ENCODE data around the gene BANK1. TPM values are rescaled to one million over a fixed set of nuclear protein-coding genes. Genes with fewer than 3 reads are reported as not detected.

Gene BANK1
- total and polyA plus RNA-seq, 2 donors (not counting 1 experiment from before 2014, with no cell fraction given): 353 to 354 TPM

DNA sequence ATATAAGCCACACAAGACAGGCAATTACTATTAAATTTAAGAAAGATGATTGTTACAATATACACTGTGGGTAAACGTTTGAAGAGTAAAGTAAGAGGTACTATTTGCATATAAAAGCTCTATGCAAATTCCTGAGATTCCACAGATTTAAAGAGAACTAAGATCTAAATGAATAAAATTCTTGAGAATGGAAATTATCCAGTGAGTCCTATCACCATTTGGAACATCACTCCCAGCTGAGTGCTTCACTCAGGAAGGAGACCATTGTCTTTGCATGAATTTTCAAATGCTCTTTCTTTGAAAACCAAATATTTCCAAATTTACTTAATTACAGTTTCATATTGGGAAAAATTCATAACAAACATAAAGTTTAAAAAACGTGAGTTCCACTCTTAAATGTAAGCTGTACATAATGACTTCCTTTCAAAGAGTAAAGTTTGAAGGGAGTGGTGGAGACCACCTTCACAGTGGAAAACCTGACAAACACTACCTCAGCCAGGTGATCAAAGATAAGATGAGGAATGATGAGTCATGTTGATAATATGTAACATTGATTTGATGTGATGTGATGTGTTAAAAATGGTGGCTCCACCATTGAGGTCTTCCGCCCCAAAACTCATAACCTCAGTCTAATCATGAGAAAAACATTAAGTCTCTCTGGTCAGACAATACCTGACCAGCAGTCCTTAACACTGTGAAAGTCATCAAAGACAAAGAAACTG, 159.9 kb downstream of the BANK1 start:
- ATAC-seq (ENCODE audit: low read depth): no peak
- Mint-ChIP-seq H3K27ac (peak overlapping the region; percentile 80), H3K4me3 (no peak overlapping the region)

DNA sequence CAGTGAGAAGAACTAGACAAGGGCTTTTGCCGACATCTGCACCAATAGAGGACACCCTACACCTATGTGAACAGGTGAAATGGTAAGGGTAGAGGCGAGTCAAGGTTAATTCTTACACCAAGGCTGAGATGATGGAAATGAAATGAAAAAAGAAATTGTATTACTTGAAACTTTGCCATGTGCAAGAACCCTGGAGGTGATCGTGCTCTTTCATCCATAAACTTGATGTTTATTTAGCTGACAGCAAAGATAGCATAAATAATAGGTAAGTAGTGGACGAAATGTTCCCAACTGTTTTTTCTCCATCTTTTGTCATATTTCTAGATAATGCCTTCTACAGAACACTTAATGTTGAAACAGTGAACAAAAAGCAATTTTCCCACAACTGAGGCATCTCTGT, 162.5 kb downstream of the BANK1 start:
- Mint-ChIP-seq H3K4me3 (no peak overlapping the region), H3K4me1 (peaks cover 48% of the 10 kb centered on the region), H3K27ac (peak overlapping the region; percentile 21), H3K27me3 (no peaks in the 10 kb centered on the region), H3K9me3 (ENCODE audit: insufficient read depth) (no peaks in the 10 kb centered on the region)
- Histone ChIP-seq H3K9ac (ENCODE audit: low read length) (no peak overlapping the region), H3K4me3 (ENCODE audit: control extremely low read depth in 1 of 5, extremely low read depth in 1 of 5, insufficient read depth in 1 of 5, low read depth in 2 of 5, low read length in 4 of 5) (no peak overlapping the region), H3K36me3 (replicated peaks in 1 of 2; ENCODE audit: control extremely low read depth in 1 of 2, control insufficient read depth in 1 of 2, extremely low read depth in 1 of 2, insufficient read depth in 2 of 2, low read length in 1 of 2) (peaks cover 2 to 78% of the 10 kb centered on the region in 2 experiments), H3K9me3 (ENCODE audit: control extremely low read depth in 1 of 3, control insufficient read depth in 2 of 3, insufficient read depth in 1 of 3, low read length in 2 of 3) (no peaks in the 10 kb centered on the region), H3K27ac (ENCODE audit: low read length in 2 of 2) (no peak overlapping the region), H3K4me1 (ENCODE audit: control insufficient read depth in 2 of 2, insufficient read depth in 2 of 2, low read length in 2 of 2) (peaks cover 0 to 3% of the 10 kb centered on the region in 2 donors), H3K27me3 (replicated peaks in 1 of 4; ENCODE audit: control extremely low read depth in 1 of 4, control insufficient read depth in 3 of 4, insufficient read depth in 4 of 4, low read length in 3 of 4) (no peaks in the 10 kb centered on the region), H4K20me1 (ENCODE audit: control insufficient read depth, insufficient read depth, low read length, poor library complexity, severe bottlenecking) (peaks cover 6% of the 10 kb centered on the region), H3K79me2 (ENCODE audit: control insufficient read depth, insufficient read depth, low read length) (peaks cover 68% of the 10 kb centered on the region), H2AFZ (ENCODE audit: insufficient read depth, low read depth, low read length, poor library complexity, severe bottlenecking) (no peak overlapping the region), H3K4me2 (replicated peaks; ENCODE audit: low read depth, low read length, poor library complexity, severe bottlenecking) (no peak overlapping the region)
- ChIA-PET CTCF (no interaction called here), POLR2A (no interaction called here)
- intact Hi-C loops (cut with micrococcal nuclease): no loop called here
- ATAC-seq (ENCODE audit: low read depth) (no peak), DNase-seq (no peak)
- WGBS (ENCODE audit: insufficient coverage): no CpG with 5 or more reads among the region's 4 CpGs
- TF ChIP-seq EZH2 (IDR thresholded peaks at IDR 0.05; ENCODE audit: borderline replicate concordance, insufficient read depth, low read depth, low read length, poor library complexity, severe bottlenecking): no peak
- TF ChIP-seq, protein P1, sequence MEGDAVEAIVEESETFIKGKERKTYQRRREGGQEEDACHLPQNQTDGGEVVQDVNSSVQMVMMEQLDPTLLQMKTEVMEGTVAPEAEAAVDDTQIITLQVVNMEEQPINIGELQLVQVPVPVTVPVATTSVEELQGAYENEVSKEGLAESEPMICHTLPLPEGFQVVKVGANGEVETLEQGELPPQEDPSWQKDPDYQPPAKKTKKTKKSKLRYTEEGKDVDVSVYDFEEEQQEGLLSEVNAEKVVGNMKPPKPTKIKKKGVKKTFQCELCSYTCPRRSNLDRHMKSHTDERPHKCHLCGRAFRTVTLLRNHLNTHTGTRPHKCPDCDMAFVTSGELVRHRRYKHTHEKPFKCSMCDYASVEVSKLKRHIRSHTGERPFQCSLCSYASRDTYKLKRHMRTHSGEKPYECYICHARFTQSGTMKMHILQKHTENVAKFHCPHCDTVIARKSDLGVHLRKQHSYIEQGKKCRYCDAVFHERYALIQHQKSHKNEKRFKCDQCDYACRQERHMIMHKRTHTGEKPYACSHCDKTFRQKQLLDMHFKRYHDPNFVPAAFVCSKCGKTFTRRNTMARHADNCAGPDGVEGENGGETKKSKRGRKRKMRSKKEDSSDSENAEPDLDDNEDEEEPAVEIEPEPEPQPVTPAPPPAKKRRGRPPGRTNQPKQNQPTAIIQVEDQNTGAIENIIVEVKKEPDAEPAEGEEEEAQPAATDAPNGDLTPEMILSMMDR (IDR thresholded peaks at IDR 0.05): no peak

More for the DNA sequence above, 159.9 kb downstream of the BANK1 start:
- Histone ChIP-seq H3K36me3 (replicated peaks in 1 of 2; ENCODE audit: control extremely low read depth in 1 of 2, control insufficient read depth in 1 of 2, extremely low read depth in 1 of 2, insufficient read depth in 2 of 2, low read length in 1 of 2) (peaks cover 2 to 70% of the 10 kb centered on the region in 2 experiments), H3K27ac (ENCODE audit: low read length in 2 of 2) (peak overlapping the region in 1 of 2 donors; percentile 61), H4K20me1 (ENCODE audit: control insufficient read depth, insufficient read depth, low read length, poor library complexity, severe bottlenecking) (peaks cover 6% of the 10 kb centered on the region), H3K4me3 (ENCODE audit: control extremely low read depth in 1 of 5, extremely low read depth in 1 of 5, insufficient read depth in 1 of 5, low read depth in 2 of 5, low read length in 4 of 5) (no peak overlapping the region), H3K79me2 (ENCODE audit: control insufficient read depth, insufficient read depth, low read length) (peaks cover 57% of the 10 kb centered on the region), H3K4me2 (replicated peaks; ENCODE audit: low read depth, low read length, poor library complexity, severe bottlenecking) (no peak overlapping the region), H3K9ac (ENCODE audit: low read length) (no peak overlapping the region), H3K27me3 (replicated peaks in 1 of 4; ENCODE audit: control extremely low read depth in 1 of 4, control insufficient read depth in 3 of 4, insufficient read depth in 4 of 4, low read length in 3 of 4) (no peaks in the 10 kb centered on the region), H2AFZ (ENCODE audit: insufficient read depth, low read depth, low read length, poor library complexity, severe bottlenecking) (no peak overlapping the region), H3K4me1 (ENCODE audit: control insufficient read depth in 2 of 2, insufficient read depth in 2 of 2, low read length in 2 of 2) (peaks cover 0 to 11% of the 10 kb centered on the region in 2 donors), H3K9me3 (ENCODE audit: control extremely low read depth in 1 of 3, control insufficient read depth in 2 of 3, insufficient read depth in 1 of 3, low read length in 2 of 3) (no peaks in the 10 kb centered on the region)
- Mint-ChIP-seq H3K27me3 (no peaks in the 10 kb centered on the region), H3K4me1 (peaks cover 59% of the 10 kb centered on the region), H3K9me3 (ENCODE audit: insufficient read depth) (no peaks in the 10 kb centered on the region)
- WGBS (ENCODE audit: insufficient coverage): no CpG with 5 or more reads among the region's 3 CpGs
- POLR2A ChIA-PET: interaction anchor here (0.6 to 0.7 kb wide), 4 partner anchors 70 to 659 kb away, joined by 3 to 9 read pairs (median 4); no protein-coding TSS in a partner anchor
- TF ChIP-seq EZH2 (IDR thresholded peaks at IDR 0.05; ENCODE audit: borderline replicate concordance, insufficient read depth, low read depth, low read length, poor library complexity, severe bottlenecking): no peak
- TF ChIP-seq, protein P1 (IDR thresholded peaks at IDR 0.05): no peak
- intact Hi-C loops (cut with micrococcal nuclease): no loop called here
- CTCF ChIA-PET: interaction anchor here (1.2 kb wide), 1 partner anchor 9 kb away, joined by 4 read pairs; no protein-coding TSS in a partner anchor
- no peak for DNase-seq

All from B cell (primary cell).